SIG-M5 (cell line): ENCODE data around the gene PSMD3.
"Not testable (repeated sequence)": the region's sequence is repeated elsewhere in the genome, so short reads cannot be mapped to it uniquely, and the experiment has no call there.

ENCODE experiments used
- DNase-seq: peaks from one replicate; lab custom pipeline; 2025; lab: John Stamatoyannopoulos, UW

PSMD3 gene

GRCh38 chr17:39997543-39997942, 16.9 kb downstream of the PSMD3 start:
- DNase-seq, result no peak

- no peak for DNase-seq
Observed at GRCh38 chr17:39999067-39999466, 18.5 kb downstream of the PSMD3 start.

GRCh38 chr17:40000161-40000560, 19.6 kb downstream of the PSMD3 start:
- no peak for DNase-seq

- DNase-seq, result not testable (repeated sequence)
Observed at GRCh38 chr17:40001335-40001734, 20.7 kb downstream of the PSMD3 start.

- no peak for DNase-seq
Observed at GRCh38 chr17:40004072-40004471, 23.5 kb downstream of the PSMD3 start.

GRCh38 chr17:40004712-40005111, 24.1 kb downstream of the PSMD3 start:
- no peak for DNase-seq

GRCh38 chr17:40005520-40005919, 24.9 kb downstream of the PSMD3 start:
- DNase-seq, result no peak

- DNase-seq, result not testable (repeated sequence)
Observed at GRCh38 chr17:40010946-40011500, 30.4 kb downstream of the PSMD3 start.

GRCh38 chr17:40012017-40012647, 31.5 kb downstream of the PSMD3 start:
- DNase-seq, result not testable (repeated sequence)

GRCh38 chr17:40014375-40014980, 33.9 kb downstream of the PSMD3 start:
- no peak for DNase-seq

GRCh38 chr17:40015005-40015997, 34.7 kb downstream of the PSMD3 start, which contains the start of gene CSF3:
Gene CSF3 (plus strand): TSS chr17:40015440. CDS start chr17:40015475, 35 bp downstream.
- no peak for DNase-seq

- no peak for DNase-seq
Observed at GRCh38 chr17:40015998-40016985, 35.7 kb downstream of the PSMD3 start.

- no peak for DNase-seq
Observed at GRCh38 chr17:40017422-40018080, 36.9 kb downstream of the PSMD3 start.

- no peak for DNase-seq
Observed at GRCh38 chr17:40018211-40019121, 37.9 kb downstream of the PSMD3 start.

- DNase-seq, result no peak
Observed at GRCh38 chr17:40019140-40019991, 38.8 kb downstream of the PSMD3 start.

- no peak for DNase-seq
Observed at GRCh38 chr17:40020146-40020545, 39.5 kb downstream of the PSMD3 start.

GRCh38 chr17:40021451-40021971, 40.9 kb downstream of the PSMD3 start:
- DNase-seq, result no peak

- DNase-seq, result no peak
Observed at GRCh38 chr17:40022497-40022896, 41.9 kb downstream of the PSMD3 start.
